Endothelial cell of umbilical vein (primary cell): Measurements from ENCODE around the gene ITIH4. TPM values are rescaled to one million over a fixed set of nuclear protein-coding genes. Genes with fewer than 3 reads are reported as not detected.

Experiments used
- BruUV-seq: library from RNA; stranded (reverse); fragments of 400-500 nt; replicated peaks from 2 replicates; lab custom pipeline; 2021; lab: Mats Ljungman, UMichigan
- CTCF ChIA-PET: fragments of 300-600, 350-600 bp; sonication (Branson Sonifier 250); formaldehyde crosslinking; loops from one replicate; lab custom pipeline; 2021; ENCODE audit warnings: antibody characterized with exemption, inconsistent platforms; lab: Charles Lee
- POLR2A ChIA-PET: fragments of 300-600, 350-600 bp; sonication (Branson Sonifier 250); formaldehyde crosslinking; loops from one replicate; lab custom pipeline; 2021; ENCODE audit warnings: antibody characterized with exemption, inconsistent platforms; lab: Charles Lee
- DNase-seq: peaks from one replicate; pipeline ENCODE4 v3.0.0-alpha.2; 2011; ENCODE audit warnings: low read depth, low spot score
- FAIRE-seq: peaks from 2 replicates; lab custom pipeline; 2011; peaks lifted over from hg19 to GRCh38; lab: Jason Lieb, UNC
- H2AFZ ChIP-seq: 2 replicates; pipeline ENCODE4 v1.6.0; 2012; ENCODE audit warnings: low read depth, low read length, control low read depth, inconsistent platforms
- H3K27ac ChIP-seq: 2 replicates; pipeline ENCODE4 v1.5.1; 2011; ENCODE audit warnings: low read depth, mild to moderate bottlenecking, control low read depth, low read length, moderate library complexity; ENCODE audit not compliant: insufficient read depth
- H3K27me3 ChIP-seq, 2 experiments: 2 replicates each; pipeline versions ENCODE4 v1.6.0 to v1.6.1; 2011; ENCODE audit warnings: low read length in 2 of 2, mixed read lengths in 1 of 2; ENCODE audit not compliant: control insufficient read depth in 2 of 2, insufficient read depth in 2 of 2
- H3K36me3 ChIP-seq, 2 experiments: 2 replicates in 1 of 2; 3 replicates in 1 of 2; pipeline ENCODE4 v1.5.1; 2011; ENCODE audit warnings: low read length in 2 of 2, mild to moderate bottlenecking in 1 of 2, moderate library complexity in 1 of 2; ENCODE audit not compliant: control insufficient read depth in 2 of 2, insufficient read depth in 2 of 2; ENCODE audit errors: extremely low read depth in 1 of 2
- H3K4me1 ChIP-seq: 3 replicates; pipeline ENCODE4 v1.5.1; 2011; ENCODE audit warnings: mild to moderate bottlenecking, low read length; ENCODE audit not compliant: control insufficient read depth, insufficient read depth; ENCODE audit errors: extremely low read depth
- H3K4me2 ChIP-seq: 2 replicates; pipeline ENCODE4 v1.6.1; 2011; ENCODE audit warnings: low read length, control low read depth, mixed read lengths; ENCODE audit not compliant: insufficient read depth
- H3K4me3 ChIP-seq, 3 experiments: fragments of 200-600 bp in 1 of 3; sonication (generic), shearing (Covaris generic) in 1 of 3; replicated peaks in 1 of 3; 2 replicates each; pipeline ENCODE4 v1.5.1; 2011 to 2016; ENCODE audit warnings: control low read depth in 3 of 3, low read length in 3 of 3, mild to moderate bottlenecking in 2 of 3, inconsistent platforms in 1 of 3, low read depth in 1 of 3, moderate library complexity in 1 of 3; ENCODE audit not compliant: insufficient read depth in 1 of 3
- H3K79me2 ChIP-seq: 2 replicates; pipeline ENCODE4 v1.6.0; 2012; ENCODE audit warnings: low read length, inconsistent platforms; ENCODE audit not compliant: control insufficient read depth, insufficient read depth
- H3K9ac ChIP-seq: replicated peaks from 2 replicates; pipeline ENCODE3; 2011; ENCODE audit warnings: low read length, control low read depth; ENCODE audit not compliant: insufficient read depth; ENCODE audit errors: extremely low read depth
- H3K9me1 ChIP-seq: replicated peaks from 3 replicates; pipeline ENCODE4 v1.6.0; 2011; ENCODE audit warnings: mild to moderate bottlenecking, low read length; ENCODE audit not compliant: control insufficient read depth, insufficient read depth; ENCODE audit errors: extremely low read depth
- H3K9me3 ChIP-seq: replicated peaks from 2 replicates; pipeline ENCODE4 v1.5.1; 2012; ENCODE audit warnings: low read length, inconsistent platforms; ENCODE audit not compliant: control insufficient read depth, insufficient read depth
- H4K20me1 ChIP-seq: replicated peaks from 2 replicates; pipeline ENCODE3; 2011; ENCODE audit warnings: mild to moderate bottlenecking, low read length; ENCODE audit not compliant: control insufficient read depth, insufficient read depth; ENCODE audit errors: extremely low read depth
- CTCF ChIP-seq, 2 donors: IDR thresholded peaks; 1 replicate in 1 of 2; 2 replicates in 1 of 2; pipeline ENCODE4 v1.5.1; 2011; ENCODE audit warnings: low read length in 2 of 2, mild to moderate bottlenecking in 2 of 2, moderate library complexity in 2 of 2, control low read depth in 1 of 2, inconsistent platforms in 1 of 2, low read depth in 1 of 2; ENCODE audit not compliant: insufficient read depth in 1 of 2; ENCODE audit errors: extremely low read depth in 1 of 2
- EZH2 ChIP-seq: IDR thresholded peaks from 2 replicates; pipeline ENCODE4 v1.6.1; 2012; ENCODE audit warnings: borderline replicate concordance, low read depth, mild to moderate bottlenecking, moderate library complexity, low read length, inconsistent platforms; ENCODE audit not compliant: severe bottlenecking
- GATA2 ChIP-seq: IDR thresholded peaks from 2 replicates; pipeline ENCODE4 v1.7.0; 2011; ENCODE audit warnings: low read depth, mild to moderate bottlenecking, moderate library complexity, mixed read lengths, low read length; ENCODE audit not compliant: insufficient read length, insufficient read depth
- JUN ChIP-seq: IDR thresholded peaks from 2 replicates; pipeline ENCODE4 v1.6.1; 2011; ENCODE audit warnings: borderline replicate concordance, low read depth; ENCODE audit not compliant: insufficient read length, insufficient read depth
- MYC ChIP-seq: IDR thresholded peaks from one replicate; pipeline ENCODE4 v1.6.1; 2011; ENCODE audit warnings: mild to moderate bottlenecking, low read depth, low read length
- POLR2A ChIP-seq: IDR thresholded peaks from 2 replicates; pipeline ENCODE4 v1.6.1; 2012; ENCODE audit warnings: low read depth, mild to moderate bottlenecking, control low read depth, low read length
- dilution Hi-C: fragments of 300-500 bp; cut with MboI; formaldehyde crosslinking; loops from one replicate; pipeline ENCODE4 v1.15.0; 2019; ENCODE audit warnings: low sequenced_read_pairs; ENCODE audit not compliant: extremely low pct_ligation_motif_present
- intact Hi-C: fragments of 100-400 bp; cut with micrococcal nuclease; formaldehyde crosslinking; loops from one replicate; pipeline ENCODE4 v1.10.0; 2022
- polyA plus RNA-seq, 4 experiments: library from polyadenylated mRNA; depleted of rRNA in 3 of 4; stranded (reverse) in 3 of 4; unstranded in 1 of 4; fragments of >200 nt; gene quantifications; 2 replicates each; pipeline versions ENCODE4 v1.2.1 to v1.2.3, GENCODE V29; 2011 to 2012; ENCODE audit warnings: missing spikeins in 1 of 4
- total RNA-seq: library from RNA; stranded (reverse); gene quantifications from 2 replicates; pipeline ENCODE4 v1.2.3, GENCODE V29; 2021
- TF ChIP-seq, protein P1 (sequence below): IDR thresholded peaks from 2 replicates; pipeline ENCODE4 v1.6.1; 2011; ENCODE audit not compliant: insufficient read depth, insufficient read length

The ITIH4 gene
- total and polyA plus RNA-seq, 2 donors (not counting 3 experiments of a cell fraction or from before 2014, with no cell fraction given), result 0.17 to 2.4 TPM

GRCh38 chr3:52777959-52778805 lies 52.3 kb downstream of the ITIH4 start:
- TF ChIP-seq POLR2A (no peak), EZH2 (no peak), MYC (no peak), JUN (no peak), GATA2 (no peak), CTCF (IDR thresholded peaks at IDR 0.05; ENCODE audit: extremely low read depth in 1 of 2, insufficient read depth in 1 of 2, low read depth in 1 of 2, low read length in 2 of 2) (no peak)
- TF ChIP-seq, protein P1, sequence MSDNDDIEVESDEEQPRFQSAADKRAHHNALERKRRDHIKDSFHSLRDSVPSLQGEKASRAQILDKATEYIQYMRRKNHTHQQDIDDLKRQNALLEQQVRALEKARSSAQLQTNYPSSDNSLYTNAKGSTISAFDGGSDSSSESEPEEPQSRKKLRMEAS, result no peak
- no peaks in the 10 kb centered on the region for H3K9me3 ChIP-seq
- CTCF ChIA-PET, result interaction anchor here (2.0 kb wide), 1 partner anchor 43 kb away, joined by 7 read pairs; no protein-coding TSS in a partner anchor
- FAIRE-seq (no peak), DNase-seq (no peak)
- H3K9ac ChIP-seq, result no peak overlapping the region
- no peak overlapping the region for H2AFZ ChIP-seq
- BruUV-seq, result no TSS peak
- intact Hi-C loops, result no loop called here
- H4K20me1 ChIP-seq, result no peaks in the 10 kb centered on the region
- dilution Hi-C loops, result no loop called here
- H3K4me3 ChIP-seq, result no peak overlapping the region
- no peaks in the 10 kb centered on the region for H3K4me1 ChIP-seq
- H3K27me3 ChIP-seq, result peaks cover 0 to 13% of the 10 kb centered on the region in 2 experiments
- POLR2A ChIA-PET, result no interaction called here
- H3K9me1 ChIP-seq, result no peaks in the 10 kb centered on the region
- H3K27ac ChIP-seq, result no peak overlapping the region
- no peaks in the 10 kb centered on the region for H3K79me2 ChIP-seq
- H3K4me2 ChIP-seq, result no peak overlapping the region
- H3K36me3 ChIP-seq, result no peaks in the 10 kb centered on the region
